Skeletal muscle cell (primary cell): ENCODE measurements around the gene ITPRIPL2.

ENCODE experiments used
- DNase-seq: peaks from one replicate; pipeline ENCODE4 v3.0.0-alpha.2; 2010; ENCODE audit warnings: low read depth
- H3K4me3 ChIP-seq: 2 replicates; pipeline ENCODE4 v1.5.1; 2011; ENCODE audit warnings: low read depth, mild to moderate bottlenecking, control low read depth, low read length, moderate library complexity

ITPRIPL2 gene

GRCh38 chr16:19092653-19093410 is 20.9 kb upstream of the ITPRIPL2 start:
- no peak for DNase-seq
- no peak overlapping the region for H3K4me3 ChIP-seq

DNA sequence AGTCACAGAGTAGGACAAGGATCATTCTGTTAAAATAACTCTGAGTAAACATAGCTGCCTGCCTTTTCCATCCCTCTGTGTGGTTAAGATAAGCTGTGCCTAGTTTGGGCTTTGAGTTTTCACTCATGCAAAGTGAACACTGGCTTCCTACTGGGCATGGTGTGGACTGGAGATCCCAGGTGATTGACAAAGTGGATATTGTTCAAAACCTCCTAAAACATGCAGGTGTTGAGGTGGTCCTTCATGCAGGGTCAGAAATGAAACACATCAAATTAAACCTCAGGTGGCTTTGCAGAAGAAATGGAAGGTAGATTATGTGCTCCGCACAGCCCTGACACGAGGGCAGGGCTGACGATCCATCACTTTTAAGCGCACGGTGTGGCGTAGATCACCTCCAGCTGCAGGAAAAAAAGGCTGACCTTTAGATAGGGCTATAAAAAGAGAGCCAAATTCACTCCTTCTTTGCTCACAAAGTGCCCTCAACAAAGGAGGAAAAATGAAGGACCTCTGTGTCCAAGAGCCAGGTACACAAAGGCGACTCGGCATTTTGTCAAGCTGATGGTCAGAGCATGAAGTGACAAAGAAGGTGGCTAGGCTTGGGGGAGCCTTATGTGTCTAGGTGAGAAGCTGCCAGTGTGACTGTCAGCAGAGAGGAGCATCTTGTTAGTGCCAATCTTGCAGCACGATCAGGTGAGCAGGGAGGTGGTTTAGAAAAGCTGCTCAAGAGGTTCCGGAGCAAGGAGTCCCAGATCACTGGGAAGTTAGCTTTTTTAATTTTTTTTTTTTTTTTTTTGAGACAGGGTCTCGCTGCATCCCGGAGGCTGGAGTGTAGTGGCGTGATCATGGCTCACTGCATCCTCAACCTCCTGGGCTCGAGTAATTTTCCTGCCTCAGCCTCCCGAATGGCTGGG is 19.9 kb upstream of the ITPRIPL2 start:
- DNase-seq = no peak
- H3K4me3 ChIP-seq = no peak overlapping the region

DNA sequence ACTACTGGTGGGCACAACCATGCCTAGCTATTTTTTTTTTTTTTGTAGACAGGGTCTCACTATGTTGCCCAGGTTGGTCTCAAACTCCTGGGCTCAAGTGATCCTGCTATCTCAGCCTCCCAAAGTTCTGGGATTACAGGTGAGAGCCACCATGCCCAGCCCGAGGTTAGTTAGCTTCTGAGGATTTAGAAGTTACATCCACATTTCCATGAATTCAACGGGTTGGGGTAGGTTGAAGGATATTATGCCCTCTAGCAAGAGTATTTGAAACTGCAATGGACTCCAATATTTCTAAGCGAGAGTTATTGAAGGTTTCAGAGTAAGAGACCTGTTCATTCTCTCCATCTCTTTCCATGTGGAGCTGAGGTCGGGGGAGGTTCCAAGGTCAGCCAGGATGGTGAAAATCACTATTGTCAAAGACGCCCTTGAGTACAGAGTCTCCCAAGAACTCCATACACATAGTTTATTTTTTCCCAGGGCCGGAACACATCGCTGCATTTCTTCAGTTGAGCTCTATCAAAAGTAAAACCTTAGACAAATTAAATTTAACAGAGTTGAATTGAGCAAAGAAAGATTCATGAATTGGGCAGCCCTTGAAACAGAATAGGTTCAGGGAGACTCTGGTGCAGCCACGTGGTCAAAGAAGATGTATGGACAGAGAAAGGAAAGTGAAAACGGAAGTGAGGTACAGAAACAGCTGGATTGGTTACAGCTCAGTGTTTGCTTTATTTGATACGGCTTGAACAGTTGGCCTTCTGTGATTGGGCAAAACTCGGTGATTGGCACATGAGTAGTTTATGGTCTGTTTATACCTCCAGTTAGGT is 19.0 kb upstream of the ITPRIPL2 start:
- no peak for DNase-seq
- H3K4me3 ChIP-seq = no peak overlapping the region

- no peak for DNase-seq
- no peak overlapping the region for H3K4me3 ChIP-seq
Measured at GRCh38 chr16:19095654-19096053, 18.1 kb upstream of the ITPRIPL2 start.

GRCh38 chr16:19098173-19098572 is 15.6 kb upstream of the ITPRIPL2 start:
- H3K4me3 ChIP-seq = no peak overlapping the region
- DNase-seq = no peak

DNA sequence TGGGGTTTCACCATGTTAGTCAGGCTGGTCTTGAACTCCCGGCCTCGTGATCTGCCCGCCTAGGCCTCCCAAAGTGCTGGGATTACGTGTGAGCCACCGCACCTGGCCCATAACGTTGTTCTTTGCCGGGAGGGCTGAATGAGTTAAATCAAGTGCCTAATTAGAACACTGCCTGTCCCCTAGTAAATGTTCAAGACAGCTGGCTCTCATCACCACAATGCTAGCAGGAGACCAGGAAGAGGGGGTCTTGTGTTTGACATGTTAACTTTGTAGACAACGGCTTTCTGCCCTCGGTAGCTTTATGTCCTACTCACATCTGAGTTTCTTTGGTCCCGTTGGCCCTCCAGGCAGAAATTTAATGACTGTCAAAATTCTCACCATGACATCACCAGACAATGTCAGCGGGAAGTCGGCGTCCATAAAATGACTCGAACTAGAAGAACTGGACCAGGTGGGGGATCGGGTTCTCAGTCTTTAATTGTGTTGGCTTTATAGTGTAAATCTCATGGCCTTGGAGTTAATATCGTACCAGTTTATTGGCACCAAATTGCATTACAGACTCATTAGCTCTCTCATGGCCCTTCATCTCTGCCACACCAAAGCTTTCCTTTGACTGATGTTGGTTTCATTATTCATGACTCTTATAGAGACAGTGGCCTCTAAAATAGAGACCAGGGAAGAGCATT is 11.4 kb upstream of the ITPRIPL2 start:
- H3K4me3 ChIP-seq = no peak overlapping the region
- no peak for DNase-seq

- no peak for DNase-seq
- H3K4me3 ChIP-seq = no peak overlapping the region
Measured at GRCh38 chr16:19104607-19105006, 9.2 kb upstream of the ITPRIPL2 start.

DNA sequence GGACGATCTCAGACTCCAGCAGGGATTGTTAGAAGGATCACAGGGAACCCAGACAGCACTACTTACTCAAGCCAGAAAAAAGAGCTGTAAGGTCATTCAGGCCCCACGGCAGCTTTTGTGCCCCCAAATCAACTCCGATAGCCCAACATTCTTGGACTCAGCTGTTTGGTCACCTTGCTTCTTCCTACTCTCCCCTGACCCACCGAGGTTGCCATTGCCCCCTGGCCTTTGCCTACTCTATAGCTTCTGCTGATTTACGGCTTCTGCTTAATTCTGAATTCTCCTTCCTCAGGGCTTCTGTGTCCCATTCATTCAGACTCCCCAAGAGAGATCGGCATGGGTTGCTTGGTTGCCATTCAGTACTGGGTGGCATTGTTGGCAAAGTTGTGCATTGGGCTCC is 8.6 kb upstream of the ITPRIPL2 start:
- no peak overlapping the region for H3K4me3 ChIP-seq

DNA sequence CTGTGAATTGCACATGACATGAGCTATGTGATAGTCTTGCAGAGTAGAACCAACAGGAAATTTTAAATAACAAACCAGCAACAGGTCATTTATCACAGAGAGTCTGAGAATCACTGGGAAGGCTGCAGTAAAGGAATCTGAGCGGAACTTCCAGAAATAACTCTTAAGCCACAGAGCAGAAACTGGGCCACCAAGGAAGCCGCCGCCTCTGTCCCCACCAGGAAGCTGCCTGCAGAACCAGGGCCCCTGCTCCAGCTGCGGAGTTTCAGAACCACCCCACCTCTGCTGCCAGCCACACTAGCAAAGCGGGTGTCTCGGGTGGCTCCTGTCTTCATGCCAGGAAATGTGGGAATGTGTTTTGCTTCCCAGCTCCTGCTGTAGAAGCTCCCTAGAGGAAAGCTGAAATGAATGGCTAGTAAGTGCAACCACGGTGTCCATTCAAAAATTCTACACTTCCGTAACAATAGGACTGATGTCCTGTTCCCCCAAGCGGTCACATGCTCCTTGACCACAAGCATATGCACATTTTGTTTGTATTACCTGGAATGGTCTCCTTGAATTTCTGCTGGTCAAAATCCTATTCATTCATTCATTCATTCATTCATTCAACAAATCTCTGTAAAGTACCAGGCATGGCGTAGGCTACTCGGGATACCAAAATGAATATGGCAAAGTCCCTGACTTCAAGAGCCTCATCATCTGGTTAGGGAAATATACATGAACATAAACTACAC is 7.7 kb upstream of the ITPRIPL2 start:
- no peak for DNase-seq
- H3K4me3 ChIP-seq = no peak overlapping the region

More for the DNA sequence above, 8.6 kb upstream of the ITPRIPL2 start:
- DNase-seq = no peak

GRCh38 chr16:19106625-19107020 is 7.1 kb upstream of the ITPRIPL2 start:
- H3K4me3 ChIP-seq = no peak overlapping the region
- no peak for DNase-seq

- DNase-seq = no peak
- no peak overlapping the region for H3K4me3 ChIP-seq
Measured at GRCh38 chr16:19108409-19109287, 5.1 kb upstream of the ITPRIPL2 start.

DNA sequence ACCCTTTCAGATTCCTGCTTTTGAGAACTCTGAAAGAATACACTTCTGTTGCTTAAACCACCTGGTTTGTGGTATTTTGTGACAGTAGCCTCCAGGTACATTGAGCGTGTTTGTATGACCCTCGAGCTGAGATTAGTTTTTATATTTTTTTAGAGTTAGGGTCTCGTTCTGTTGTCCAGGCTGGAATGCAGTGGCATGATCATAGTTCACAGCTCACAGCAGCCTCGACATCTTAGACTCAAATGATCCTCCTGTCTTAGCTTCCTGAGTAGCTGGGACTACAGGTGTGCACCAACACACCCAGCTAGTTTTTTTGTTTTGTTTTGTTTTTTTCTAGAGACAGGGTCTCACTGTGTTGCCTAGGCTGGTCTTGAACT is 4.5 kb upstream of the ITPRIPL2 start:
- DNase-seq = no peak
- H3K4me3 ChIP-seq = no peak overlapping the region

- H3K4me3 ChIP-seq = no peak overlapping the region
- no peak for DNase-seq
Measured at GRCh38 chr16:19110537-19111360, 3.0 kb upstream of the ITPRIPL2 start.

GRCh38 chr16:19112099-19112407 is 1.7 kb upstream of the ITPRIPL2 start:
- no peak overlapping the region for H3K4me3 ChIP-seq

GRCh38 chr16:19114359-19115147 is 789 bp downstream of the ITPRIPL2 start:
- DNase-seq = no peak
- peak overlapping the region; percentile 61 for H3K4me3 ChIP-seq

More at GRCh38 chr16:19112099-19112407, 1.7 kb upstream of the ITPRIPL2 start:
- no peak for DNase-seq
